IPS-20b (cell line): ENCODE measurements around the gene SLC24A2.

Experiments
- H3K27ac ChIP-seq: one replicate; pipeline ENCODE4 v1.5.1; 2013; ENCODE audit warnings: low read length
- H3K27me3 ChIP-seq: 2 replicates; pipeline ENCODE4 v1.6.1; 2013; ENCODE audit warnings: mild to moderate bottlenecking, low read length, inconsistent platforms; ENCODE audit not compliant: insufficient read depth
- H3K36me3 ChIP-seq: 2 replicates; pipeline ENCODE4 v1.6.1; 2013; ENCODE audit warnings: low read depth, mild to moderate bottlenecking, inconsistent platforms, low read length, moderate library complexity; ENCODE audit not compliant: insufficient read depth
- H3K4me1 ChIP-seq: 2 replicates; pipeline ENCODE4 v1.6.1; 2013; ENCODE audit warnings: mild to moderate bottlenecking, control low read depth, inconsistent platforms, low read length, moderate library complexity; ENCODE audit not compliant: insufficient read depth
- H3K4me3 ChIP-seq: 2 replicates; pipeline ENCODE4 v1.5.1; 2013; ENCODE audit warnings: mild to moderate bottlenecking, low read length, inconsistent platforms
- H3K9ac ChIP-seq: 2 replicates; pipeline ENCODE4 v1.6.1; 2013; ENCODE audit warnings: low read depth, mild to moderate bottlenecking, inconsistent platforms, low read length, moderate library complexity
- H3K9me3 ChIP-seq: 2 replicates; pipeline ENCODE4 v1.6.1; 2013; ENCODE audit warnings: mild to moderate bottlenecking, low read depth, low read length, inconsistent platforms; ENCODE audit not compliant: insufficient read depth

SLC24A2 gene

DNA sequence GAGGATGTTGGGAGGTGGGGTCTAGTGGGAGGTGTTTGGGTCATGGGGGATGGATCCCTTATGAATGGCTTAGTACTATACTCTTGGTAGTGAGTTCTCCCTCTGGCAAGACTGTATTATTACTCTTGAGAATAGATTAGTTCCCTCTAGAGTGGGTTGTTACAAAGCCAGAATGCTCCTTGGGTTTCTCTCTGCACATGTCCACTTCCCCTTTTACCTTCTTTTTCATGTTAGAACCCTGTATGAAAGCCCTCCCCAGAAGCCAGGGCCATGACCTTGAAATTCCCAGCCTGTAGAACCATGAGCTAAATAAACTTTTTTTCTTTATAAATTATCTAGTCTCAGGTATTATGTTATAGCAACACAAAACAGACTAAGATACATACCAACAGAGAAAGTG, 31.1 kb downstream of the SLC24A2 start:
- Histone ChIP-seq H3K27me3 (no peaks in the 10 kb centered on the region), H3K4me1 (no peaks in the 10 kb centered on the region), H3K4me3 (no peak overlapping the region), H3K9ac (no peak overlapping the region), H3K36me3 (no peaks in the 10 kb centered on the region), H3K27ac (no peak overlapping the region), H3K9me3 (no peaks in the 10 kb centered on the region)

DNA sequence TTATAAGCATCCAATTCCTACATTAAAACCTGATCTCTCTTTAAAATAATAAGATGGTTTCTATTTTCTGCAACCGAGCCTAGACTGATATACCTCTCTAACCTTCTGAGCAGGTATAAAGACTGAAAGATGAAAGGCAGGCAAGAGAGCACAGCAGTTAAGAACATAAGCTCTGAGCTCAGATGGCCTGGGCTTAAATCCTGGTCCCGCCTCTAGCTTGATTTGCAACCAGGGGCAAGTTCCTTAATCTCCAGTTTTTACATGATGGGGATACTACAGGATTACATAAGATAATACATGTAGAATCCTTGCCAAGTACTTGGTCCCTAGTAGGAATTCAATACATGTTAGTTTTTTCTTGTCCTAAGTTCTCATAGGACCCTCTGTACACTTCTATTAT, 33.9 kb downstream of the SLC24A2 start:
- Histone ChIP-seq H3K4me1 (no peaks in the 10 kb centered on the region), H3K36me3 (no peaks in the 10 kb centered on the region), H3K9me3 (no peaks in the 10 kb centered on the region), H3K4me3 (no peak overlapping the region), H3K27me3 (no peaks in the 10 kb centered on the region), H3K27ac (no peak overlapping the region), H3K9ac (no peak overlapping the region)

DNA sequence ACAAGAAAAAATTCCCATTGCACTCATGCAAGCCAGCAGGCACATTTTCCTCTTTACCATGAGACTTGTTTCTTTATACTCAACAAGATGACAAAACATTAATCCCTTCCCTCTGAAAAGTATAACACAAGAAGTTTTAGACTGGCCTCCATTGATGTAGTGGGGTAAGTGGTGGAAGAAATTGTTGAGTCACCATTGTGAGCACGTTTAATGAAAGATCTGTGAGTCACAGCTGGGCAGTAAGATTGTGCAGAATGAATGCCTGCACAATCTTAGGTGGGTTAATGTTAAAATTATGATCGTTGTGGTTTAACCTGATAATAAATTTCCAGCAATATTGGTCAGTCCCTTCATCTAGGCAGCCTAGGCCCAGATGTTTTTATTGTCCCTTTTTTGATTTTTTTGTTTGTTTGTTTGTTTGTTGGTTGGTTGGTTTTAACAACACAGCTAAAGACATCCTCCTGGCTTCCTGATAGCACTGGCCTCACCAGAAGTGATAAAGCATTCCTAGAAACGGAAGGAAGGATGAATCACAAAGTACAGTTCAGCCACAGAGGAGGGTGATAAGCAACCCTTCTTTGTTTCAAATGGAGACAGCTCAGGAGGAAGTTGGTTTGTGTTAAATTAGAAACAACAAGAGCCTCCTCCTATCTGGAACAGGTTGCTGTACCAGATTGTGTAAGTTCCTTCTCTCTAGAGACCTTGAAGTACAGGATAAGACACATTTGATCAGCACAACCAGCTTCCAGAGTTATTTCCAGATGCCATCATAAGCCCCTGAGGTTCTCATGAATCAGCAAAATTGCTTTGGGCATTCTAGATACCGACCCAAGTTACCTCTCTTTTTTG, 40.3 kb downstream of the SLC24A2 start:
- no peaks in the 10 kb centered on the region for H3K27me3 ChIP-seq
- H3K27ac ChIP-seq = peak overlapping the region; percentile 22
- no peak overlapping the region for H3K9ac ChIP-seq
- no peaks in the 10 kb centered on the region for H3K36me3 ChIP-seq
- H3K4me3 ChIP-seq = no peak overlapping the region
- H3K4me1 ChIP-seq = no peaks in the 10 kb centered on the region; the same call in 1 of the 2 replicates
- no peaks in the 10 kb centered on the region for H3K9me3 ChIP-seq

DNA sequence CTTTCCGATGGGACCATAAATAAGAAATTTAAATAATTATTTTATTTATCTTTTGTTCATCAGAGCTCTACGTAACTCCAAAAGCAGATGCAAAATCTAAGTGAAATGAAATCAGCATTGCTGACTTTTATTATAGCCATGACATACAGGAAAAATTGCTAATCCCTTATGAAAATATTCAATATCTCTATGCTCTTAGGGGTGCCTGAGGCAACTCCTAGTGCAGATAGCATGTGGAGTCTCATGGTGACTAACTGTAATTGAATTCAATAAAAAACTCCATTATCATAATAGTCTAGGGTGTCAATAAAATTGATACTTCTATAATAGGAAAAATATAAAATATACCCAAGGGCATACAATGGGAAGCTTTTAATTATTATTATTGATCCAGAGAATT, 42.6 kb downstream of the SLC24A2 start:
- Histone ChIP-seq H3K9me3 (no peaks in the 10 kb centered on the region), H3K4me1 (peaks cover 11% of the 10 kb centered on the region), H3K4me3 (no peak overlapping the region), H3K27ac (no peak overlapping the region), H3K36me3 (no peaks in the 10 kb centered on the region), H3K9ac (no peak overlapping the region), H3K27me3 (no peaks in the 10 kb centered on the region)

DNA sequence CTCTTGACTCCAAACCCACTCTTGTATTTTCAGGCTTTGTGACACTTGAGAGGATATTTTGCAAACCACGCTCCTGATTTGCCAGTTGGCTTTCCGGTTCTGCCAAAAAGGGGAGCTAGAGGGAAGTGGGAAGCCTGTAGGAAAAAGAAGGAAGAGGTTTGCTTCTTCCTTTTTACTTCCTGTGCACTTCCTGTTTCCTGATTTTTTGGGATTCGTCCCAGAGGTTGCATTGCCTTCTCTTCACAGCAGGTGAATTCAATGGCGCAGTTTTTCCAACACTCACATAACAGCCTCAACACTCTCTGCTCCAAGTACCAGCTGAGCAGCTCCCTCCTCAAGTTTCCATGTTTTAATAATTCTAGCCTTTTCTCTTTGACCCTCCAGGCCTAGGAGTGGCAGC, 47.7 kb downstream of the SLC24A2 start:
- Histone ChIP-seq H3K27ac (no peak overlapping the region), H3K27me3 (no peaks in the 10 kb centered on the region), H3K36me3 (no peaks in the 10 kb centered on the region), H3K4me1 (peaks cover 14% of the 10 kb centered on the region), H3K4me3 (no peak overlapping the region), H3K9me3 (no peaks in the 10 kb centered on the region), H3K9ac (no peak overlapping the region)
